Neural cell (in vitro differentiated cells): ENCODE data around the gene CPVL.

Experiments
- MXI1 ChIP-seq: fragments of 450-650 bp; conservative IDR thresholded peaks from 2 replicates; pipeline ENCODE4 v1.6.1; 2014; ENCODE audit warnings: antibody characterized with exemption, mild to moderate bottlenecking; ENCODE audit not compliant: poor library complexity, severe bottlenecking
- POLR2AphosphoS5 ChIP-seq: IDR thresholded peaks from 2 replicates; pipeline ENCODE4 v1.6.1; 2012
- TAF1 ChIP-seq: IDR thresholded peaks from 2 replicates; pipeline ENCODE4 v1.6.1; 2012; ENCODE audit warnings: low read depth
- TF ChIP-seq, protein P1 (sequence below): fragments of 450-650 bp; IDR thresholded peaks from 2 replicates; pipeline ENCODE4 v1.5.1; 2014; ENCODE audit warnings: antibody characterized with exemption, mild to moderate bottlenecking, moderate library complexity; ENCODE audit not compliant: poor library complexity, severe bottlenecking

DNA sequence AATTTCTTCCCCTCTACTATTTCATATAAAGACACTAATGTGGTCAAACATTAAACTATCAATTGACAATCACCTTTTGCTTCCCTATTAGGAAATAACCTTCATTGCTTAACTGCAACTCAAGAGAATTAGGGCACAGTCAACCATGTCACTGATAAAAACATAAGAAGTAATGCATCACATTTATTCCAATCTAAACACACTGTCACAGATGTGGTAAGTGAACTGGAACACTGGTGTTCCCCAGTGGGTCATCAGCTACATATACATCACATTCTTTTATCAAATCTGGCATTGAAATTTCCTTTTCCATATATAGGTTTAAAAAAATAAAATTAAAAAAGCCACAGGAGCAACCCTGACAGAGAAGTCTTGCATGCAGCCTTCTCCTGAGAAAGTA lies 191.9 kb downstream of the CPVL start:
- TF ChIP-seq, protein P1, sequence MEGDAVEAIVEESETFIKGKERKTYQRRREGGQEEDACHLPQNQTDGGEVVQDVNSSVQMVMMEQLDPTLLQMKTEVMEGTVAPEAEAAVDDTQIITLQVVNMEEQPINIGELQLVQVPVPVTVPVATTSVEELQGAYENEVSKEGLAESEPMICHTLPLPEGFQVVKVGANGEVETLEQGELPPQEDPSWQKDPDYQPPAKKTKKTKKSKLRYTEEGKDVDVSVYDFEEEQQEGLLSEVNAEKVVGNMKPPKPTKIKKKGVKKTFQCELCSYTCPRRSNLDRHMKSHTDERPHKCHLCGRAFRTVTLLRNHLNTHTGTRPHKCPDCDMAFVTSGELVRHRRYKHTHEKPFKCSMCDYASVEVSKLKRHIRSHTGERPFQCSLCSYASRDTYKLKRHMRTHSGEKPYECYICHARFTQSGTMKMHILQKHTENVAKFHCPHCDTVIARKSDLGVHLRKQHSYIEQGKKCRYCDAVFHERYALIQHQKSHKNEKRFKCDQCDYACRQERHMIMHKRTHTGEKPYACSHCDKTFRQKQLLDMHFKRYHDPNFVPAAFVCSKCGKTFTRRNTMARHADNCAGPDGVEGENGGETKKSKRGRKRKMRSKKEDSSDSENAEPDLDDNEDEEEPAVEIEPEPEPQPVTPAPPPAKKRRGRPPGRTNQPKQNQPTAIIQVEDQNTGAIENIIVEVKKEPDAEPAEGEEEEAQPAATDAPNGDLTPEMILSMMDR: no peak
- TF ChIP-seq POLR2AphosphoS5 (no peak), MXI1 (no peak), TAF1 (no peak)
